Thyroid gland (tissue), 4 donors: ENCODE results near the gene GPC6.

ENCODE experiments used
- CTCF ChIP-seq, 6 experiments: fragments of 200-600 bp in 3 of 6; fragments of 450-650 bp in 3 of 6; sonication (generic) in 3 of 6; IDR thresholded peaks; one replicate each; pipeline ENCODE4 v1.5.1; 2016 to 2019; ENCODE audit warnings: antibody characterized with exemption in 6 of 6, mild to moderate bottlenecking in 2 of 6, inconsistent platforms in 1 of 6, moderate library complexity in 1 of 6
- POLR2A ChIP-seq, 2 donors: fragments of 450-650 bp; IDR thresholded peaks; one replicate each; pipeline ENCODE4 v1.6.1; 2017; ENCODE audit warnings: antibody characterized with exemption in 2 of 2, mild to moderate bottlenecking in 2 of 2, moderate library complexity in 1 of 2

GRCh38 chr13:94201022-94201421, 974.4 kb downstream of the GPC6 start:
- TF ChIP-seq CTCF (IDR thresholded peaks at IDR 0.05) = no peak
- TF ChIP-seq POLR2A (IDR thresholded peaks at IDR 0.05) = no peak
